SU-DHL-6 (cell line): Measurements from ENCODE around the gene KAT2B.
"Not testable (repeated sequence)": the region's sequence is repeated elsewhere in the genome, so short reads cannot be mapped to it uniquely, and the experiment has no call there.

ENCODE experiments used
- H2AFZ ChIP-seq: fragments of 200-600 bp; sonication (generic); 2 replicates; pipeline ENCODE4 v1.6.1; 2014; ENCODE audit warnings: low read depth, mild to moderate bottlenecking, moderate library complexity, mixed read lengths, antibody characterized with exemption, low read length; ENCODE audit not compliant: severe bottlenecking
- H3F3A ChIP-seq: fragments of 200-600 bp; shearing (Covaris generic); 2 replicates; pipeline ENCODE4 v1.6.0; 2016; ENCODE audit warnings: antibody characterized with exemption, mild to moderate bottlenecking; ENCODE audit not compliant: insufficient read depth
- H3K27ac ChIP-seq: fragments of 200-600 bp; sonication (generic); 2 replicates; pipeline ENCODE4 v1.5.1; 2016; ENCODE audit warnings: low read depth, mild to moderate bottlenecking, low read length, moderate library complexity, mixed read lengths
- H3K27me3 ChIP-seq: fragments of 200-600 bp; sonication (generic), shearing (Covaris generic); 2 replicates; pipeline ENCODE4 v1.6.0; 2014; ENCODE audit warnings: mild to moderate bottlenecking, low read length
- H3K36me3 ChIP-seq: fragments of 200-600 bp; sonication (generic); 2 replicates; pipeline ENCODE4 v1.6.1; 2014; ENCODE audit warnings: mild to moderate bottlenecking, low read length, mixed read lengths
- H3K4me2 ChIP-seq: fragments of 300-600, 200-600 bp; shearing (Covaris generic), sonication (generic); 2 replicates; pipeline ENCODE4 v1.6.0; 2014; ENCODE audit warnings: low read length, low read depth, mild to moderate bottlenecking; ENCODE audit not compliant: poor library complexity, severe bottlenecking
- H3K4me3 ChIP-seq: fragments of 200-600 bp; sonication (generic); 2 replicates; pipeline ENCODE4 v1.5.1; 2014; ENCODE audit warnings: antibody characterized with exemption, low read length, mild to moderate bottlenecking, mixed read lengths; ENCODE audit not compliant: insufficient read depth, poor library complexity, severe bottlenecking
- H3K79me2 ChIP-seq: fragments of 200-600 bp; sonication (generic); 2 replicates; pipeline ENCODE4 v1.6.1; 2014; ENCODE audit warnings: mild to moderate bottlenecking, low read length, moderate library complexity; ENCODE audit not compliant: insufficient read depth
- H3K9ac ChIP-seq: fragments of 200-600 bp; sonication (generic); 2 replicates; pipeline ENCODE4 v1.7.0; 2014; ENCODE audit warnings: mild to moderate bottlenecking, low read length
- H3K9me2 ChIP-seq: fragments of 200-600 bp; sonication (generic); replicated peaks from 2 replicates; pipeline ENCODE4 v1.6.1; 2014; ENCODE audit warnings: low read length; ENCODE audit not compliant: insufficient read depth
- H3K9me3 ChIP-seq: fragments of 200-600 bp; sonication (generic); 2 replicates; pipeline ENCODE4 v1.6.1; 2014; ENCODE audit warnings: low read length, mixed read lengths; ENCODE audit not compliant: insufficient read depth
- H4K20me1 ChIP-seq: fragments of 200-600 bp; sonication (generic); 2 replicates; pipeline ENCODE4 v1.6.1; 2014; ENCODE audit warnings: low read depth, mild to moderate bottlenecking, antibody characterized with exemption, low read length, moderate library complexity, mixed read lengths
- CTCF ChIP-seq: fragments of 200-600 bp; sonication (generic); IDR thresholded peaks from one replicate; pipeline ENCODE4 v1.5.1; 2017; ENCODE audit warnings: antibody characterized with exemption, mild to moderate bottlenecking, low read length, moderate library complexity; ENCODE audit not compliant: insufficient read depth, poor library complexity, severe bottlenecking
- EZH2phosphoT487 ChIP-seq: fragments of 200-600 bp; sonication (generic), shearing (Covaris generic); conservative IDR thresholded peaks from 2 replicates; pipeline ENCODE4 v1.6.1; 2018; ENCODE audit warnings: mild to moderate bottlenecking, antibody characterized with exemption, low read length, moderate library complexity, mixed read lengths

Gene KAT2B

DNA sequence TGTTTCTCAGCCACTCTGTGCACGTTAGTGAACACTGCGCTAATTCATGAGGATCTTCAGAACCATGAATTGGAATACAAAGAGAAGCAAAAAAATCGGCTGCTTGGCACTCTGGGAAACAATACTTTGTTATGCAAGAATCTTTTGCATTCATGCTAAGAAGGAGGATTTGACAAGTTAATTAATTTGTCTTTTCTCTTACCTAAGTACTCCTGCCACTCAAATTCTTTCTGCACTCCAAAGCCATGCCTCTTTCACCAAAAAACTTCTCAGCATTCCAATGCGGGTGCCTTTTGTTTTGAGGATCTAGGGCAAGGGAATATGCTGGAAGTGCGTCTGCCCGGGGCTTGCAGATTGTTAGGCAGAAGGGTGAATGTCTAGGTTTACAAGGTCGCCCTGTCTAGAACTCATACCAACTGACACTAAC, 11.3 kb upstream of the KAT2B start:
- no peaks in the 10 kb centered on the region for H3F3A ChIP-seq
- no peaks in the 10 kb centered on the region for H3K79me2 ChIP-seq
- no peaks in the 10 kb centered on the region for H3K36me3 ChIP-seq
- no peak overlapping the region for H3K4me3 ChIP-seq
- no peaks in the 10 kb centered on the region for H4K20me1 ChIP-seq
- no peak overlapping the region for H3K4me2 ChIP-seq
- no peaks in the 10 kb centered on the region for H3K27me3 ChIP-seq
- H3K9me3 ChIP-seq = no peaks in the 10 kb centered on the region
- no peak for TF ChIP-seq CTCF
- no peak for TF ChIP-seq EZH2phosphoT487
- H3K9me2 ChIP-seq = no peaks in the 10 kb centered on the region
- no peak overlapping the region for H3K9ac ChIP-seq
- no peak overlapping the region for H2AFZ ChIP-seq
- no peak overlapping the region for H3K27ac ChIP-seq

DNA sequence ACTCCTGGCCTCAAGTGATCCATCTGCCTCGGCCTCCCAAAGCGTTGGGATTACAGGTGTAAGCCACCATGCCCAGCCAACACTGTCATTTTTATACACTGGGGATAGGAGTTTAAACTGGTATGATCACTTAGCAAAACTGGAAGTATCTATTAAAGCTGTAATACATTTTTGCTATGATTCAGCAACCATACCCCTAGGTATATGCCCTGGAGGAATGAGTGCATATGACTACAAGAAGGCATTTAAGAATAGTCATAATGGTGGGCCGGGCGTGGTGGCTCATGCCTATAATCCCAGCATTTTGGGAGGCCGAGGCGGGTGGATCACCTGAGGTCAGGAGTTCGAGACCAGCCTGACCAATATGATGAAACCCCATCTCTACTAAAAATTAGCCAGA, 8.3 kb upstream of the KAT2B start:
- H3K4me3 ChIP-seq, H2AFZ ChIP-seq: not testable (repeated sequence)

DNA sequence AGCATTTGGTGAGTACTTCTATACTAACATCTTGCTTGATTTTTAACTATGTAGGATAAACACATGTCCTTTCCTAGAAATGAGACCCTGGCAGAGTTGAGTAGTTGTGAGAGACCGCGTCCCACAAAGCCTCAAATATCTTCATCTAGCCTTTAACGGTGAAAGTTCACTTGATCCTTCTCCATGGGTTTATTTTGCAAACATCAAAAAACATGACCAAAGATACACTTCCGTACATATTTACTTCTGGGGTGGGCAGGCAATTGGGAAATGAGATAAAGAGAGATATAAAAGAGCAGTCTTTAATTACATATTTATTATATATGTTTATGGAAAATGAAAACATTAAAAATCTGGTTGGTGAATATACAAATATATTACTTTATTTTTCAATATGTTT, 5.2 kb upstream of the KAT2B start:
- Histone ChIP-seq H3K4me2 (no peak overlapping the region), H3K36me3 (no peaks in the 10 kb centered on the region), H3K9me2 (no peaks in the 10 kb centered on the region), H3K9ac (no peak overlapping the region), H3K9me3 (no peaks in the 10 kb centered on the region), H4K20me1 (no peaks in the 10 kb centered on the region), H3F3A (peaks cover 8% of the 10 kb centered on the region), H3K4me3 (no peak overlapping the region), H2AFZ (no peak overlapping the region), H3K27ac (no peak overlapping the region), H3K79me2 (no peaks in the 10 kb centered on the region), H3K27me3 (no peaks in the 10 kb centered on the region)
- TF ChIP-seq CTCF (no peak), EZH2phosphoT487 (no peak)

More for the DNA sequence above, 8.3 kb upstream of the KAT2B start:
- not testable (repeated sequence) for H4K20me1 ChIP-seq, H3K27ac ChIP-seq, H3K27me3 ChIP-seq, H3K4me2 ChIP-seq, H3K9ac ChIP-seq, H3K36me3 ChIP-seq, H3K9me2 ChIP-seq, H3K79me2 ChIP-seq, H3F3A ChIP-seq, H3K9me3 ChIP-seq

DNA sequence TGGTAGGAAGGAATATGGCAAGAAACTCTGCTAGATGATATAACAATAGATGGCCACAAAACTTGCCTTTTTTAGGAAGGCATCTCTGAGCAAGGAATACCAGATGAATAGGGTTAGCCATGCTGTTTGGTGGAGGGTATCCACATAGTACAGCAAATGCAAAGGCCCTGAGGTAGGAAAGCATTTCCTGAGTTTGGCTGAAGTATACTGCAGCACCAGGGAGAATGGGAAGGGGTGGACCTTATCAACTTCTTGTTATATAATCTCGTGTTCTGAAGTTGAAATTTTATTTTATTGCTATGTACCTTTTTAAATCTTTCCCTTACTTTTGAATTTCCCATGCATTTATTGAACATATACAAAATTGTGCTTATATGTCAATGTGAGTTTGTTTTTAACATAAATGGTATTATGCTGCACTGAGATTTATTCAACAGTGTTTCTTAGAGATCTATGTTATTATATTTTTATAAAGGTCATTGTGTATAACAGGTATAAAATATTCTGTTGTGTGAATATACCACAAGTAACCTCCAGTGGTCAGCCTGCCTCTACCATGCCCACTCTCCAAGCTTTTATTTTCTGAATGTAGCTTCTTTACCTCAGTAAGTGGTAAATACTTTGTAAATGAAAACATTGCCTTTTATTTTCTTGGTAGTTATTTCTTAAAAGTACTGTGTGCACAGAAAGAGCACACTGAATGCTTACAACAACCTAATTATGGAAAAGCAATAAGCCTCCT, 2.8 kb upstream of the KAT2B start:
- Histone ChIP-seq H3K9ac (no peak overlapping the region), H3K4me2 (no peak overlapping the region), H3K27me3 (no peaks in the 10 kb centered on the region), H3K4me3 (no peak overlapping the region), H3K9me3 (no peaks in the 10 kb centered on the region), H3K27ac (no peak overlapping the region), H3K9me2 (no peaks in the 10 kb centered on the region), H3K79me2 (peaks cover 17% of the 10 kb centered on the region), H3K36me3 (no peaks in the 10 kb centered on the region), H2AFZ (peak overlapping the region; percentile 76), H3F3A (peaks cover 25% of the 10 kb centered on the region), H4K20me1 (peaks cover 3% of the 10 kb centered on the region; the same call in 1 of the 2 replicates)
- TF ChIP-seq EZH2phosphoT487 = no peak
